GF-D8 (cell line): Measurements from ENCODE around the gene CELSR1.

Experiments used
- DNase-seq: peaks from one replicate; lab custom pipeline; 2025; lab: John Stamatoyannopoulos, UW

Gene CELSR1

DNA sequence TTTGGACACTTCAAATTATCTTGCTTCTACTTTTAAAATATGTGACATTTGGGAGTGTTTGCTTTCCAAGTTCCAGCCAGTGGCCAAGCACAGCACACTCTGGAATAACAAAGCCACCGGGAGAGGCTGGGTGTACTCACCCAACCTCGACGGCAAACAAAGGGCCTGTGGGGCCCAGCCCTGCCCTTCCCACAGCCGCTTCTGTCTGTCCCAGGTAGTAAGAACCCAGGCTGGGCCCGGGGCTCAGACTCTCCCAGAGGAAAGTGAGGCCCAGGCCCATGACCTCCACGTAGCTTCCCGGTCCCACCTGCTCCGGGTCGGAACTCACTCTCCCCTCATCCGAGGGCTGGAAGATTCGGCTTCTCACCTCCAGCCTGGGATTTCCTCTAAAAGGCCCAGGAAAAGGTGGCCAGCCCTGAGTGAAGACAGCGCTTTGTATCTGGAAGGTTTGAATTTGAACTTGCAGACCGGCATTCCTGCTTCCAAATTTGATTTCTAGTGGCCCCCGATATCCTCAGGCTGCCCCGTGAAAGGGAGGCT is 93.5 kb downstream of the CELSR1 start:
- no peak for DNase-seq

GRCh38 chr22:46442217-46442853 is 95.1 kb downstream of the CELSR1 start:
- DNase-seq, result no peak

GRCh38 chr22:46439576-46440465 is 97.6 kb downstream of the CELSR1 start:
- DNase-seq, result no peak

GRCh38 chr22:46439111-46439510 is 98.3 kb downstream of the CELSR1 start:
- DNase-seq, result no peak

GRCh38 chr22:46437671-46438440 is 99.6 kb downstream of the CELSR1 start:
- no peak for DNase-seq

DNA sequence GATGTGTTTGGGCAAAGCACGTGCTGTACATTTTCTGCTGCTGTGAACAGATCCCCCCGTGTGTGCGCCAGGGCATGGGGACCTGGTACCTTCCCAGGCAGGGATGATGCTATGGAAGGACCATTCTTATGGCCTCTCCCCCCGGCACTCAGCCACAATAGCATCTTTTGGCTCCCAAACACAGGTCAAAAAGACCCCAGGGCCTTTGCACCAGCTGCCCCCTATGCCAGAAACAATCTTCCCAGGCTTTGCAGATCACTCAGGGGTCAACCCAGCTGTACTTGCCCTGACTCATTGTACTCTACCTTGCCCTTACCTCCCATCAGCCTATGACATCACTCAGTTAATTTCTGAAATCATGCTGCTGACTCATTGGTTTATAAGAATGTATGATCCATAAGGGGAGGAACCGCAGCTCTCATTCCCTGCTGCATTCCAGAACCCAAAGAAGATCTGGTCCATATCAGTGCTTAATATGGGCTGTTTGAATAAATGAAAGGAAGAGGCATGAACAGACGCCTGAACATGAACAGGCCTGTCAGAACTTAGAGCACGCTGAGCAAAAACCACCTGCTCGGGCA is 100.7 kb downstream of the CELSR1 start:
- no peak for DNase-seq

- DNase-seq, result no peak
Observed at GRCh38 chr22:46433318-46433717, 104.1 kb downstream of the CELSR1 start.

- DNase-seq, result no peak
Observed at GRCh38 chr22:46432164-46433068, 105.0 kb downstream of the CELSR1 start.

- no peak for DNase-seq
Observed at GRCh38 chr22:46430961-46431838, 106.2 kb downstream of the CELSR1 start.

- DNase-seq, result no peak
Observed at GRCh38 chr22:46429325-46429853, 108.0 kb downstream of the CELSR1 start.

- DNase-seq, result no peak
Observed at GRCh38 chr22:46428602-46429324, 108.7 kb downstream of the CELSR1 start.

DNA sequence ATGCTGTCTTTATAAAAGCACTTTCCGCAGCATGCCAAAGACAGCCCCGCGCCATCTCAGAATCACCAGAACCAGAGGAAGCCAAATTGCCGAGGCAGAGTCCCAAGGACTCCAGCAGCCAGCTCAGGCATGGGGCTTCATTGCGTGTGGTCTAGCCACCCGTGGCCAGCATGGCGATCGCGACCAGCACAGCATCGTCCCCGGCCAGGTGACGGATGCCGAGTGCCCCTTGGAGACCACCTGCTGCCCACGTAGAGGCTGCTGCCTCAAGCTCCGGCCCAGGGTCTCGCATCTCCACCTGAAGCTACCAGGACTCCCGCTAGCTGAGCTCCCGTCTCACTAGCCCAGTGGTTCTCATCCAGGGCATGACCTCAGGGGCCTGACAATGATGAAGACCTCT is 109.2 kb downstream of the CELSR1 start:
- DNase-seq, result no peak

DNA sequence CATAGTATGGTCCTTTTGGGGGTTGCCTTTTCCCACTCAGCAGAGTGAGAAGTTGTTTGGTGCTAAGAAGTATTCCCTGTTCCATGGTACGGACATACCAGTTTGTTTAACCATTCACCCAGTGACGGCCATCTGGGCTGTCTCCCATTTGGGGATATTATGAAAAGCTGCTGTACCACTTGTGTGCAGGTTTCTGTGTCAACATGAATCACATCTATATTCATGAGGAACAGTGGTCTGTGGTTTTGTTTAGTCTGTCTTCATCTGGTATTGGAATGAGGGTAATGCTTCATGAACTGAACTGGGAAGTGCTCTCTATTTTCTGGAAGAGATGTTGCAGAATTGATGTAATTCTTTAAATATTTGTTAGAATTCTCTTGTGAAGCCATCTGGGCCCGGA is 112.4 kb downstream of the CELSR1 start:
- no peak for DNase-seq

DNA sequence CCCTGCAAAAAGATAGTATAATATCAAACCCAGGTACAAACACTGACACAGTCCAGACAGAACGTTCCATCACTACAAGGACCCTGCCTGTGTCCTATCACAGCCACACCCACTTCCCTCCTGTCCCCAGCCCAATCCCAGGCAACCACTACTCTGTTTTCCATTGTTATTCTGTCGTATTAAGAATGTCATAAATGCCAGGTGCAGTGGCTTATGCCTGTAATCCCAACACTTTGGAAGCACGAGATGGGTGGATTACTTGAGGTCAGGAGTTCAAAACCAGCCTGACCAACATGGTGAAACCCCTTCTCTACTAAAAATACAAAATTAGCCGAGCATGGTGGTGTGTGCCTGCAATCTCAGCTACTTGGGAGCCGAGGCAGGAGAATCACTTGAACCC is 112.9 kb downstream of the CELSR1 start:
- DNase-seq, result no peak

GRCh38 chr22:46422896-46423295 is 114.5 kb downstream of the CELSR1 start:
- no peak for DNase-seq

- no peak for DNase-seq
Observed at GRCh38 chr22:46421267-46421666, 116.2 kb downstream of the CELSR1 start.

GRCh38 chr22:46419754-46420571 is 117.5 kb downstream of the CELSR1 start:
- DNase-seq, result no peak

GRCh38 chr22:46418827-46419226 is 118.6 kb downstream of the CELSR1 start:
- DNase-seq, result no peak
